ENCODE measurements around the gene SIPA1L2. TPM values are rescaled to one million over a fixed set of nuclear protein-coding genes. Genes with fewer than 3 reads are reported as not detected.

SIPA1L2 gene
- total and polyA plus RNA-seq, 10 of the 15 experiments (the other 5 are each of a cell fraction or from before 2014, with no cell fraction given): 0.01 to 0.18 TPM; not detected in 8

- CTCF ChIA-PET: interaction anchor here (1.0 to 1.3 kb wide), 3 partner anchors 11 to 397 kb away, joined by 3 read pairs; no protein-coding TSS in a partner anchor
- TF ChIP-seq HDAC2 (IDR thresholded peaks at IDR 0.05) (no peak), EZH2 (IDR thresholded peaks at IDR 0.05; ENCODE audit: borderline replicate concordance, control insufficient read depth, low read depth, low read length) (no peak), NFIC (IDR thresholded peaks at IDR 0.05; ENCODE audit: low read depth, low read length) (no peak), PBX3 (IDR thresholded peaks at IDR 0.05; ENCODE audit: insufficient replicate concordance, low read depth, low read length) (no peak), SUZ12 (IDR thresholded peaks at IDR 0.05; ENCODE audit: unreplicated experiment) (no peak), GATAD2B (conservative IDR thresholded peaks at IDR 0.05; ENCODE audit: low read depth) (no peak), ZSCAN29 (IDR thresholded peaks at IDR 0.05) (no peak), BRCA1 (IDR thresholded peaks at IDR 0.05; ENCODE audit: low read depth, low read length) (no peak), RAD51 (IDR thresholded peaks at IDR 0.05) (no peak), CREM (IDR thresholded peaks at IDR 0.05; ENCODE audit: low read depth) (no peak)
- Histone ChIP-seq H3K27me3 (replicated peaks in 1 of 2; ENCODE audit: control insufficient read depth in 2 of 2, insufficient read depth in 2 of 2, low read length in 1 of 2) (peaks cover 2 to 22% of the 10 kb centered on the region in 2 experiments; a peak in 3 of 4 replicates), H3K4me2 (ENCODE audit: control insufficient read depth, insufficient read depth) (no peak overlapping the region), H3K27ac (ENCODE audit: control insufficient read depth, insufficient read depth) (no peak overlapping the region), H2AFZ (ENCODE audit: control insufficient read depth, low read depth, low read length) (no peak overlapping the region), H3K9ac (ENCODE audit: control insufficient read depth, insufficient read depth, low read length) (no peak overlapping the region), H3K4me1 (ENCODE audit: control insufficient read depth, insufficient read depth, low read length) (no peaks in the 10 kb centered on the region), H3K36me3 (ENCODE audit: control insufficient read depth in 2 of 2, insufficient read depth in 2 of 2, low read length in 1 of 2) (no peaks in the 10 kb centered on the region), H4K20me1 (ENCODE audit: control insufficient read depth, insufficient read depth) (no peaks in the 10 kb centered on the region), H3K9me3 (replicated peaks; ENCODE audit: control insufficient read depth, insufficient read depth, low read length) (no peaks in the 10 kb centered on the region), H3K4me3 (no peak overlapping the region), H3K79me2 (ENCODE audit: control insufficient read depth, insufficient read depth, low read length) (no peaks in the 10 kb centered on the region)
- intact Hi-C loops (cut with micrococcal nuclease; ENCODE audit: unreplicated experiment) (no loop called here), in situ Hi-C loops (cut with MboI) (no loop called here)
- RAD21 ChIA-PET (ENCODE audit: unreplicated experiment): interaction anchor here (0.6 to 1.3 kb wide), 3 partner anchors 29 to 760 kb away, joined by 3 to 4 read pairs (median 3); no protein-coding TSS in a partner anchor
- no TSS peak for BruUV-seq (replicated peaks)
- 35% methylated on average over 4 of the region's 4 CpGs for WGBS (ENCODE audit: insufficient coverage, insufficient replicate concordance, low lambda C conversion rate, missing lambda C conversion rate)
- POLR2A ChIA-PET: interaction anchor here (0.6 kb wide), 1 partner anchor 11 kb away, joined by 3 read pairs; no protein-coding TSS in a partner anchor
- ATAC-seq: no peak
- DNase-seq (ENCODE audit: low read depth, low spot score): no peak
- SMC1A ChIA-PET (ENCODE audit: uncharacterized antibody, unreplicated experiment): interaction anchor here (0.7 to 1.0 kb wide), 2 partner anchors 41 to 1463 kb away, joined by 3 read pairs; no protein-coding TSS in a partner anchor
- no peak for FAIRE-seq
Observed at GRCh38 chr1:232627171-232627570, 2.8 kb downstream of the SIPA1L2 start.

Data from GM12878 (cell line).